ENCODE results near the gene FOS.
"Not testable (repeated sequence)": the region's sequence is repeated elsewhere in the genome, so short reads cannot be mapped to it uniquely, and the experiment has no call there.

Gene FOS

DNA sequence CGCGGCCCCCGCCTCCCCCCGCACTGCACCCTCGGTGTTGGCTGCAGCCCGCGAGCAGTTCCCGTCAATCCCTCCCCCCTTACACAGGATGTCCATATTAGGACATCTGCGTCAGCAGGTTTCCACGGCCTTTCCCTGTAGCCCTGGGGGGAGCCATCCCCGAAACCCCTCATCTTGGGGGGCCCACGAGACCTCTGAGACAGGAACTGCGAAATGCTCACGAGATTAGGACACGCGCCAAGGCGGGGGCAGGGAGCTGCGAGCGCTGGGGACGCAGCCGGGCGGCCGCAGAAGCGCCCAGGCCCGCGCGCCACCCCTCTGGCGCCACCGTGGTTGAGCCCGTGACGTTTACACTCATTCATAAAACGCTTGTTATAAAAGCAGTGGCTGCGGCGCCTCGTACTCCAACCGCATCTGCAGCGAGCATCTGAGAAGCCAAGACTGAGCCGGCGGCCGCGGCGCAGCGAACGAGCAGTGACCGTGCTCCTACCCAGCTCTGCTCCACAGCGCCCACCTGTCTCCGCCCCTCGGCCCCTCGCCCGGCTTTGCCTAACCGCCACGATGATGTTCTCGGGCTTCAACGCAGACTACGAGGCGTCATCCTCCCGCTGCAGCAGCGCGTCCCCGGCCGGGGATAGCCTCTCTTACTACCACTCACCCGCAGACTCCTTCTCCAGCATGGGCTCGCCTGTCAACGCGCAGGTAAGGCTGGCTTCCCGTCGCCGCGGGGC is at the start of gene FOS:
Gene FOS, plus strand, starts transcription at position 407 of the 731 bp plus-strand sequence. Its CDS starts 155 bp downstream, at position 562.
- peak; percentile 85 for DNase-seq (ENCODE audit: low read depth)

DNA sequence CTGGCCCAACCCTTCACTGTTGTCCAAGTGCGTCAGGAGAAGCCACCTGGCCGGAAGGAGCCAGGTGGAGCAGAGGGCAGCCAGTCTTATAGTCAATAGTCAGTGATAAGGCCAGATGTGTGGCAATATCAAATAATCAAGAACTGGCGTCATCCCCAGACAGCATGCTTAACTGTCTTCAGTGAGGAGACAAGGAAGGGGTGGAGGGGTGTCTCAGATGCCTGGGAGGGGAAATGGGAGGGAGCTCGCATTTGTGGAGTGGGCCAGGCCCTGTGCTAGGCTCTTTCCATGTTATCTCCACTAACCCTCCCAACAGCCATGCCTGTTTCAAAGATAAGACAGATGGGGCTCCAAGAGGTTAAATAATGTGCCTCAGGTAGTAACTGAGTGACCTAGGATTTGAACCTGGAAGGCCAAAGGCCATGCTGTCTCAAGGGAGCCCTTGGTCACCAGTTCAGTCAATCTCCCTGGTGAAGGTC is 48.9 kb upstream of the FOS start:
- DNase-seq (ENCODE audit: low read depth) = no peak

DNA sequence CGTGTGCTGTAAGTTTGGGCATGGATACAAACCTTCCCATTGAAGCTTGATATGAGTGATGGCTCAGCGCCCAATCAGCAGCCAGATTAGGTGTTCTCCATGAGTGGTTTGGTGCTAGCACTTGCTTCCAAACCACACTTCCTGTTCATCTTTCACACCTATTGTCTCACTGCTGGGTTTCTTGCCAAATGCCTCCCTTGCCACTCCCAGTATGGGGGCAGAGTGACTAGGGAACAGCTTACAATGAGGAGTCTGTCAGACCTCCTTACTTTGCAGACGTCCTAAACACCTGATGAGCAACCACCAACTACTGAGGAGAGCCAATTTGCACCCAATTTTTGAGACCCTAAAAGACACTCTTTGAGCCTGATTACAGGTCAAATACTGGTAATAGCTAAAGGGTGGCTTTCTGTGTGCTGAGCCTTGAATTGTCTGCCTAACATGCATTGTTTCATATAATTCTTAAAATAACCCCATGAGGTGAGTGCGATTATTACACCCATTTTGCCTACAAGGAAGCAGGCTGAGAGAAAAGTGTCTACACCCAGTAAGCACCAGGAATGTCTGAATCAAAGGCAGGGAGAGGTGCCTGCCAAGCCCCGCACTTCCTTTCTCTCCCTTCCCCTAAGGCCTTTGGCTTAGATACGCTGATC is 48.4 kb upstream of the FOS start:
- peak; percentile 28 for DNase-seq (ENCODE audit: low read depth)

DNA sequence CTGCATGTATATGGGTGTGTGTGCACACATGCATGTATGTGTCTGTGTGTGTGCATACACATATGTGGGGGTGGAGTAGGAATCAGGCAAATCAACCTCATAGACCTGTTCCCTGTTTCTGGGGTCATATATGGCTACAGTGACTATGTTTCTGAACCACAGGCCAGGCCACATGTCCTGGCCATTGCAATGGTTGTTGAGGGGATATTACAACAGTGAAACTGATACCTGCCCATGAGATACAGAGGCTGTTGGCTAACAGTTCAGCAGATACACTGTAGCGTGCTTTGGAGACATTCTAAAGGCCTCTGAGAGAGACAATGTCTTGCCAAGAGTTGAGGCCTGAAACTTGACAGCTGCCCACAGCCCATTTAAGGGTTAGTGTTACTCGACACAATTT is 47.3 kb upstream of the FOS start:
- no peak for DNase-seq (ENCODE audit: low read depth)

DNA sequence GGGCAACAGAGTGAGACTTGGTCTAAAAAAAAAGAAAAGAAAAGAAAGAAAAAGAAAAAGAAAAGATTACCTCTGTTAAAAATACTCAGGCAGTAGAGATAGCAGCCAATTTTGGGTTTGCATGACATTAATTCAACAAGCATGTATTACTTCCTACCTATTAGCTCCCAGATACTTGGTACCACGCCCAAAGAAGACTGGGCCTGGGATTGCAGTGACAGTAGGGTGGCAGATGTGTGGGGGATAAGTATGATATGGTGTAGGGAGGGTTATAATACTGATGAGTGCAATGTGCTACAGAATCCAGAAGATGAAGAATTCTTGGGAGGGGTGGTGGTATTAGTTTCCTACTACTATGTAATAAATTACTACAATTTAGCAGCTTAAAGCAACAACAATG is 46.4 kb upstream of the FOS start:
- no peak for DNase-seq (ENCODE audit: low read depth)

DNA sequence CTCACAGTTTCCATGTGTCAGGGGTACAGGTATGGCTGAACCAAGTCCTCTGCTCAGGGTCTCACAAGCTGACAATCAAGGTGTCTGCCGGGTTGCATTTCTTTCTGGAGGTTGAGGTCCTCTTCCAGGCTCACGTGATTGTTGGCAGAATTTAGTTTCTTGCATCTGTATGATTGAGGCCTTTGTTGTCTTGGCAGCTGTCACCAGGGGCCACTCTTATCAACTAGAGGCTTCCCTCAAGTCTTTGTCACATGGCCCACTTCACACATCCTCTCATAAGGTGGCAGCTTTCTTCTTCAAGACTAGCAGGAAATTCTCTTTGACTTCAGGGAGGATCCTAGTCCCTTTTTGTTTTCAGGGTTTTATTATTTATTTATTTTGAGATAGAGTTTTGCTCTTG is 46.0 kb upstream of the FOS start:
- DNase-seq (ENCODE audit: low read depth) = no peak

DNA sequence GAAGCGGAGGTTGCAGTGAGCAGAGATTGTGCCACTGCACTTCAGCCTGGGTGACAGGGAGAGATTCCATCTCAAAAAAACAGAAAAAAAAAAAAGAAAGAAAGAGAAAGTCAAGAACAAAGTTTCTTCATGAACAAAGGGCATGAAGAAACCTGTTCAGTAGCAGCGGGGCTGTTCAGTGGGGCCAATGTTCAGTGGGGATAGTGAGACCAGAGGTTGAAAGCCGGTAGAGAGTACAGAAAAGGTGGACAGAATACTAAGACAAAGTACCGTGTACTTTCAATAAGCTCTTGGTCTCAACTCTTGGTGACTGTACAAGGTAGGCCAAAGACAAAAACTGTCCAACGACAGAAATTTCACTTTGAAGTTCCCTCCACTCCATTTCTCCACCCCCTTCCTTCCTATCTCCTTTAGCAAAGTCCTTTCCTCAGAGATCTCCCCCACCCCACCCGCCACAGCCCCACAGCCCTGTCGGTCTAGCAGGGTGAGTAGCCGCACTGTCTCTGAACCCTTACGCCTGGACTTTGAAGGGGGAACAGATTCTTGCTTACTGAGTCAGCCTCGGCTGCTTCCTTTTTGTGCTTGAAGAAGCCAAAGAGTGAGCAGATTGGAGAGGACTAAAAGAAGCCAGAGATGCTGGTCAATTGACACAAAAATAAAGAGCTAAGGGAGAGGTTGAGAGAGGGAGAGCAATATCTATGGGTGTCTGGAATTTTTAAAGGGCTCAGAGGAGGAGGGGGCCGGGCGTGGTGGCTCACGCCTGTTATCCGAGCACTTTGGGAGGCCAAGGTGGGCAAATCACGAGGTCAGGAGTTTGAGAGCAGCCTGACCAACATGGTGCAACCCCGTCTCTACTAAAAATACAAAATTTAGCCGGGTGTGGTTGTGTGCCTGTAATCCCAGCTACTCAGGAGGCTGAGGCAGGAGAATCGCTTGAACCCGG is 44.2 kb upstream of the FOS start:
- DNase-seq (ENCODE audit: low read depth) = no peak

DNA sequence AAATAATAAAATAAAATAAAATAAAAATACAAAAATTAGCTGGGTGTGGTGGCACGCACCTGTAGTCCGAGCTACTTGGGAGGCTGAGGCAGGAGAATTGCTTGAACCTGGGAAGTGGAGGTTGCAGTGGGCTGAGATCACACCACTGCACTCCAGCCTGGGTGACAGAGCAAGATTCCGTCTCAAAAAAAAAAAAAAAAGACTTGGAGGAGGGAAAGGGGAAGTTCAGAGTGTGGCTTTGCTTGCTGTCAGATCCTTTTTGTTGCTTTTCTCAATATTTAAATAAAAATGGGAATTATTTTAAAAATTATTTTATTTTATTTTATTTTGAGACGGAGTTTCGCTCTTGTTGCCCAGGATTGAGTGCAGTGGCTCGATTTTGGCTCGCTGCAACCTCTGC is 43.4 kb upstream of the FOS start:
- DNase-seq (ENCODE audit: low read depth) = not testable (repeated sequence)

DNA sequence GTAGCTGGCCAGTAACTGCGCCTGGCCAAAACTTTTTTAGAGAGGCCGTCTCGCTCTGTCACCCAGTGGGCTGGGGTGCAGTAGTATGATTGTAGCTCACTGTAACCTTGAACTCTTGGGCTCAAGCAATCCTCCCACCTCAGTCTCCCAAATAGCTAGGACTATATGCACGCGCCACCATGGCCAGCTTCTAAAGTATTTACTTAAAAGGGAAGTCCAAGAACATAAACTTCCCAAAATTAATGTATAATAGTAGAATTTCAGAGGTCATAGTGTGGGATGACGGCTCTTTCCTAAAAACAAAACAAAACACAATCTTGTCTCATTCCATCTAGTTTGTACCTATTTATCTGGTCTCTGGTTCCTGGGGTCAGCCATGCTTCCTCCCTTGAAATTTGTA is 42.2 kb upstream of the FOS start:
- DNase-seq (ENCODE audit: low read depth) = no peak

DNA sequence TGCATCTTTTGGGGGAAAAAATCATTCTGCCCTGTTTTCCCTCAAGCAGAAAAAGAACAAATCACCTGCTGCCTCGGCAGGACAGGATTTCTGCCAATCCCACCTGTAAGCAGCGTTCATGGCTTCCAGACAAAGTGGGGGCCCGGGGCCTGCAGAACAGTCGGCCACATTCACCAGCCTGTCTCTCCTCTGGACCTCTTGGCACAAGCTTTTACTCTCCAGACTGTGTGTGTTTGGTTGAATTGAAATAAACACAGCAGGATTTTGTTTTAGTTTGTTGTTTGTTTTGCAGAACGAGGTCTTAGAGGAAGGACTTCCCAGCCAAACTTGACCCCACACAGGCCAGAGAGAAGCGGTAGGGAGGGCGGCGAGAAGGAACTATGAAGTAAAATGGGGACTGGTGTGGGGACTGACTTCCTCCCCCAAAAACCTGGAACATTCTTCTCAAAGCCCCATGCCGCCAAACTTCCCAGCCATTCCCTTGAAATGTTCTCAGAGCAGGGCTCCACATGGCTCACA is 41.7 kb upstream of the FOS start:
- no peak for DNase-seq (ENCODE audit: low read depth)

DNA sequence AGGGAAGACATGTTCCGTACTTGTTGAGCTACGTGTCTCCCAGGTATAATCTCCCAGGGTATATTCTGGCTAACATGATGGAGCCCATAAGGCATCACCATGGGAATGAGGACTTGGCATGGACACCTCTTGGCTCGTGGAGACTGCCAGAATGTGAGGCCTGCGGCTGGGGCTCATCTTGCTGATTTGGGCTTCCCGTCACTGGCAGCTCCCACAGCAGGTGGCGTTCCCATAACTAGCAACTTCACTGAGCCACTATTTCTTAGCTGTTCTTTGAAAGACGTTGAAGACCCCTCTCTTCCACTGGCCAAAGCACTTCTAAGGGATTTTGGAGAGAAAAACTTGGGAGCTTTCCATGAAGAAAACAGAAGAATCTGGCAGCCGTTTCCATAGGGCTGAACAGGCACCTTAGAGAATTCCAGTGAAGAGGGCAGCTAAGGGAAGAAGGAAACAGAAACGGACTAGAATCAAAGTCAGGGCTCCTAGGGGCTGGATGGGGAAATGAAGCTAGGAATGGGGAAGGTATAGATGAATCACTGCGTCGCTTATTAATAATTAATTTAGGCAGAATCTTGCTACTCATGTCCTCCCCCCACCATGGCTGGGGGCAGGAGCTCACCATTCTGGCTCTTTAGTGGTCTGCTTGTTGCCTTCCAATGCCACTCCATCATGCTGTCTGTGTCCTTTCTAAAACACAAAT is 39.7 kb upstream of the FOS start:
- no peak for DNase-seq (ENCODE audit: low read depth)

DNA sequence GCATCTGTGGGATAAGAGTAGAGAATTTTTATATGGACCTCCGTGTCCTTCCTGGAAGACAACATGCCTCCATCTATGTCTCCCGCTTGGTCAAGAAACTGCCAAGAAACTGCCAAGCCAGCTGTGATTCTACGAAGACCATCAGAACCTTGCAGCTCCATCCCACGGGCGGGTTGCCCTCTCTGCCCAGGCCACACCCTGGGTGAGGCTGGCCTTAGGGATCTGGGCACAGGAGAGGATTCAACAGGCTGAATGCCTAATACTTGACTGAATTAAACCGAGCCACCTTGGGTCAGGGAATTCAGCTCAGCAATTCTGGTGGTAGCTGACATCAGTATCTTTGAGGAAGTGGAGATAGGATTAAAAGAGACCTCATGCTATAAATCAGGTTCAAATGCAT is 37.8 kb upstream of the FOS start:
- DNase-seq (ENCODE audit: low read depth) = no peak

DNA sequence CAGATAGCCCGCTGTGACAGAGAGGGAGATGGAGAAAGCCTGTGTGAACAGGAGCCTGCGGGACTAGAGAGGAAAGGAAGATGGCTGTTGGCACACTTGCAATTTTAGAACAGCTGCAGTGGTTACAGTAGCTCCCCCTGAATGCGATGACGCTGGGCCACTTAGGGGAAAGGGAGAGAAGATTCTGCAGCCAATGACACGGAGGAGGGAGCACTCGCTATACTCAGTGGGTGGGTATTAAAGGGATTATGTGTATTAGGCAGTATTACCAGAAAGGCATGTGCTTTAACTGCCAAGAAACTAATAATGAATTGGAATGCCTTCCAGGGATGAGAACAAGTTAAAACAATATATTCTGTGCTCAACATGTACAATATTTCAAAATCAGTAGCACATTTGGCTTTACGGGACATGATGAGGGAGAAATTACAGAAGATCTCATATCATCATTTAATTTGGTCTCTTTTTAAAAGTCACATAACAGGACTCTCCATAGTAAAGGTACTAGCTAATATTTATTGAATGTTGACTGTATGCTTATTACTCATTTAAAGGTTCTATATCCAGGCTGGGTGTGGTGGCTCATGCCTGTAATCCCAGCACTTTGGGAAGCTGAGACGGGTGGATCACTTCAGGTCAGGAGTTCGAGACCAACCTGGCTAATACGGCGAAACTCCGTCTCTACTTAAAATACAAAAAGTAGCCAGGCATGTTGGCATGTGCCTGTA is 35.9 kb upstream of the FOS start:
- no peak for DNase-seq (ENCODE audit: low read depth)

DNA sequence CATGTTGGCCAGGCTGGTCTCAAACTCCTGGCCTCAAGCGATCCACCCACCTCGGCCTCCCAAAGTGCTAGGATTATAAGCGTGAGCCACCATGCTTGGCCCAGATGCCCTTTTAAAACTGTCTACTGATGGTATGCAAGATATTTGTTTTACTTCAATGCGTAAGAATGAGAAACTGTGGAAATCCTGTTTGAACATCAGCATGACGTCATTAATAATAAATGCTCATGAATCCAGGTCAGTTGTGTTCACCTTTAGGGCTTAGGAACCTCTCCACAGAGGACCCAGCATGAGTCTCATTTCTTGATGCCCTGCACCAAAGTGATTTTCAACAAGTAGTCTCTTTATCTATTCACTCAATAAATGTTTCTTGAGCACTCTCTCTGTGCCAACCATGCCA is 34.5 kb upstream of the FOS start:
- DNase-seq (ENCODE audit: low read depth) = no peak

DNA sequence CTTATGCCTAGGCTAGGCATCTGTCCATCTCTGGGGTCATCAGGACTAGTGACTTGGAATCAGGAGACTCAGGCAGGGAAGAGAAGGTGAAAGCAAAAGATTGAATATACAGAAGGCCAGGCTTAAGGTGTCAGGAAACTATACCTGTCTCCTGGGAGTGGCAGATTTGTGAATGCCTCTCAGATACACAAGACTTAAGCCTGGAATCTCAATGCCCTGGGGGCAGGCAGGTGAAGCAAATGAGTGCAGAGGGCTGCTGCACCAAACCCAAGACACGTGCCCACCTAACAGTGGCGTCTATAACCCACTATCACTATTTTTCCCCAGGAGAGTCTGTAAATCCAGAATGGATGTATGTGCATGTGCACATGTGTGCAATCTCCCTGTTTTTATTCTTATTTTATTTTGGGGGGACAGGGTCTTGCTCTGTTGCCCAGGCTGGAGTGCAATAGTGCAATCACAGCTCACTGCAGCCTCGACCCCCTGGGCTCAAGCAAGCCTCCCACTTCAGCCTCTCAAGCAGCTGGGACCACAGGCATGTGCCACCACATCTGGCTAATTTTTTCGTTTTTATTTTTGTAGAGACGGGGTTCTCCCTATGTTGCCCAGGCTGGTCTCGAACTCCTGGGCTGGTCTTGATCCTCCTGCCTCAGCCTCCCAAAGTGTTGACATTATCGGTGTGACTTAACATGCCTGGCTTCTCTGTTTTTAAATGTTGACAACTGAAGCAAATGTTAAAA is 31.9 kb upstream of the FOS start:
- DNase-seq (ENCODE audit: low read depth) = no peak

DNA sequence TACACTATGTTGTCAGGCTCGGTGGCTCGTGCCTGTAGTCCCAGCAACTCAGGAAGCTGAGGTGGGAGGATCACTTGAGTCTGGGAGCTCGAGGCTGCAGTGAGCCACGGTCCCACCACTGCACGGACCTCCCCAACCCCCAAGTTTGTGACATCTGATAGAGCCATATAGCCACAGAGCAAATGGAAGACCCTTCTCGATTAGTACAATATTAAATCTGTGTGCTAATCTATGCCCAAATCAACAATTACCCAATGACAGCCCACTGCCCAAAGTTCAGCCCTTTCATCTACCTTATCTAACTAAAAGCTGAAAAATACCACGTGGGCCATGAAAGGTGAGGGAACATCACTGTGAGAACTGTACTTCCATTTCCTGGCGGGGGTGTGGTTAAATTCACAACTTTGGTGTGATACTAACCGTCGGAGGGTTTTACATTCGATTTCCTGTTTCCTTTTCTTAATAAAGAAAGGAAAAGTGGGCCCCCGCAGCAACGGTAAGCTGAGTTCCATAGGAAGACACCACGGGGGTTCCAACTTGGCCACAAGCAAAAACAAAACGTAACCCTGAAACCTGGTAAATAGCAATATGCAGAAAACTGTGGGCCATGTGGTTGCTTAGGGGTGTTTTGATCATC is 31.2 kb upstream of the FOS start:
- DNase-seq (ENCODE audit: low read depth) = peak; percentile 54

DNA sequence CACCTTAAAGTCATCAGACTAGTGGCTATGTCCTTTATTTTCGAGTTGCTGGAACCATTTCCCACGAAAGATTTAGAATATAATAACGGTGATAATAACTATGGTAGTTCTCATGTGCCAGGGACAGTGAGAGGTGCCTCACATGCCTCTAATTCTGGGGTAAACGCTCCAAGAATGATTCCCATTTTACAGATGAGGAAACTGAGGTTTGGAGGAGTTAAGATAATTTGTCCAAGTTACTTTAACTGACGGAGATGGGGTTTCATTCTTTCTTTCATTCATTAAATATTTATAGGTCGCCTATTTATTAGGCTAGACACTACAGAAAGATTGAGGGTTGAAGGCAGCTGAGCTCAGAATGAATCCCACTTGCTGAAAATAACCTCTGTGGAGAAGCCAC is 30.7 kb upstream of the FOS start:
- no peak for DNase-seq (ENCODE audit: low read depth)

DNA sequence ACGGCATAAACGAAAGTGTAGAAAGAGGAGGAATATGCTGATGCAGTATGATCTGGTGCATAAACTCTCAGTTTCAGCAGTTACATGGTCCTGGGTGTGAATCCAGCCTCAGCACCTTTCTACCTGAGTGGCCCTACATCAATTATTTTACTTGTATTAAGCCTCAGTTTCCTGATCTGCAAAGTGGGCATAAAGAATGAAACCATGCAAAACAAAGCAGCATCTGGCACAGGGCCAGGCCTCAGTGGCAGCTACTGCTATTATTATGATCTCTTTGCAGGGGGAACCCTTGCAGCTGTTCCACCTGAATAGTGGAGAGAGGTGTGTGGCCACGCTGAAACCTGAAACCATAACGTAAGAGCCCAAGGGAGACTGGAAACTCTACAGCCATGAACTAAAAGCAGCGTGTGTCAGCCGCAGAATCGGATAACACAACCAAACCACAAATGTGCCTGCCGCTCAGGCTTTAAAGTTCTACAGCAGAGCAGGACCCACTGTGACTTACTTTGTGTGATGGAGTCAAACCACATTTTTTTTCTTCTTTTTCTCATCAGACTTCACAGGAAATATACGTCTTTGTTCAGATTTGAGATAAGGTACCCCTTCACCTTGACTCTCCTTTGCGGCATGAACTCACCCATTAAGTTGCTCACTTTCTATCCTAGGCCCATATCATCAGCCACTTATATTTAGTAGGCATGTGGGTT is 29.2 kb upstream of the FOS start:
- DNase-seq (ENCODE audit: low read depth) = peak; percentile 72

DNA sequence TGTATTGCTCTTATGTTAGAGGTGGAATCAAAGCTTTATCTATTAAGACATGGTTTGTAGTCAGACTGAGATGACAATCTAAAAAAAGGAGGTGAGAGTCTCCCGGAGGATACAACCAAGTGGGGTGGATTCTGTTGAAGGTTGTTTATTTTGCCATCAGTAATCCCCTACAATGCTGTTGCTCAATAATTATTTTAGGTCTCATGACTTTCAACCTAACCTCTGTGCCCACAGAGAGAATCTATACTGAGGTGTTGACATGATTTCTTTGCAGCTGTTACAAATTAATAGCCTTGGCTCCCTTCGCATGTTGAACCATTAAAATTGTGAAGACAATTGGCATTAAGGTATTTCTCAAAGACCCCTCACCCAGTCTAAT is 28.7 kb upstream of the FOS start:
- DNase-seq (ENCODE audit: low read depth) = no peak

Measured in activated gamma-delta T cell treated with anti-CD3 and anti-CD28 coated beads, Interleukin-2, amount 50 U/mL, for 16 hours (primary cell).